NAMALWA (cell line): ENCODE results near the gene NXN.
A peak's percentile ranks its signal among the peaks of the same experiment; 100 is the strongest.
"Not testable (repeated sequence)": the region's sequence is repeated elsewhere in the genome, so short reads cannot be mapped to it uniquely, and the experiment has no call there.

Experiments used
- DNase-seq: peaks from one replicate; pipeline ENCODE4 v3.0.0-alpha.2; 2015; ENCODE audit warnings: low spot score

NXN gene

DNA sequence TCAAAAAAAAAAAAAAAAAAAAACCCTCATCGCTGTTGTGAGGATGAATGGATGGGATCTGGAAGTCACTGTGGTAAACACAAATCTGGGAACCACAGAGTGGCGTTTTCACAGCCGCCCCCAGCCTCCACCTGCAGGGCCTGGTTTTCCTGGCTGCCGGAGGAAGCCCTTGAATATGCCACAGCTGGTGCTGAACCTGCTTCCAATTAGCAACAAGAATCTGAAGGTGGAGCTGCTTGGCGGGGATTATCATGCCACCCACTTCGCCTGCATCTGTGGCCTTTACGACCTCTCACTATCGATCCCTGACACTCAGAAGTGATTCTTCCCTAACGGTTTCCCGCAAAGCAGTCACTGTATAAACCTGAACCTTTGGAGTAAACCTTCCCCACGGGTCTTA is 181.3 kb downstream of the NXN start:
- no peak for DNase-seq

DNA sequence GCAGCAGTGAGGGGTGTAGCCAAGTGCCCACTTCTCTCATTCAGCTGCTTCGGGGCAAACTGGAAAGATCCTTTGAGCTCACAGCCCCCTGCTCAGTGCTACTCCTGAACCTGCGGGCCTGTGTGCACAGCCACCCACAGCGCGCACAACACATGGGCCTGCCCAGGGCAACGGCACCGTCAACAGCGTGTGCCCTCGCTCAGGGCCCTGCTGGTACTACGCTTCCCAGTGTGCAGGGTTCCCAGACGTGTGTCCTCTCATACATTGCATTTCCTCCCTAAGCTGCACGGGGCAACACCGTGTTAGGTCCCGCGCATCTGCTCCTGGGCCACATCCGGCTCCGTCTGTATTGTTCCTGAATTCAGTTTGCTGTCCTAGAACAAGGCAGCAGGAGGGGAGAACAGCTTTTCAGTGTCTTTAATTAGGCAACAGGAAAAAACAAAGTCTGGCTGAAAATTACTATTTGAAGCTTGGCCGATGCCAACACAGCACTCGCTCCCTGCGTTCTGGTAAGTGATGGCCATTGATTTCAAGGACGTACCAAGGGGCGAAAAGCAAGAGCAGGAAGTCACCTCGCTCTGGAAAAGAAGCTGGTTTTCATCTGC is 182.2 kb downstream of the NXN start:
- DNase-seq = no peak

- DNase-seq = no peak
These were observed 183.0 kb downstream of the NXN start for GRCh38 chr17:796609-797008.

GRCh38 chr17:795721-796120 is 183.9 kb downstream of the NXN start:
- DNase-seq = no peak

DNA sequence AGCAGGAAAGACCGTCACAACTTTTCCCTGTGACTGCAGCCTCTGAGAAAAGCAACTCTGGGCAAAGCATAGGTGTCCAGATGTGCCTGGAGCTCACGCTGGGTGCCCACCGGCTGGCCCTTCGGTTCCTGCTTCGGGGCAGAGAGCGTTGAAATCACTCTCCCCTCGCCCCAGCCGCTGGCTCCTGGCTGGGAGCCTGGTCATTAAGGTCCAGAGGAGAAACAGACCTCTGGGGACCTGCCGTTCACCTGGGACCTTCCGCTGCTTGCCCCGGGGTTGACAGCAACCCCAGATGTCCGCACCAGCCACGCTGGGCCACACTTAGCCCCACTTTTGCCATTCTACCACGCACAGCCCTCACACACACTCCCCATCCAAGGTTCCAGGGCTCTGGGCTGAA is 184.3 kb downstream of the NXN start:
- DNase-seq = no peak

- DNase-seq = no peak
These were observed 184.7 kb downstream of the NXN start for GRCh38 chr17:794876-795275.

DNA sequence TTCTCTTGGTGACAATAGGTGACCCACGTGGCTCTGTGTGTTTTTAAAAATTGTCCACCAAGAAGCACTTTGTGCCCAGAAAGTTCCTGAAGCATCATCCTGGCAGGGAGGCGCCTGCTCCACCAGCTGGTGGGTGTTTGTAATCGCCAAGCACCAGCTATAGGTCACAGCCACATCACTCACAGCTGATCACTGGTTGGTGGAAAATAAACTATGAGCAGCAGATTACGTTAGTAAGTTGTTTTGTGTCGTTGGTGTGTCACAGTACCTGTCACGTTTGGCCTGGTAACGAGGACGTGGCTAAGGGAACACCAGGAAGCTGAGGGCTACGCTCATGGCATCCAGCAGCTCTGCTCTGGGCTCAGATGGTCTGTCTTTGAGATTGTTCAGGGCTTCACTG is 187.3 kb downstream of the NXN start:
- DNase-seq = no peak

GRCh38 chr17:791829-792228 is 187.7 kb downstream of the NXN start:
- no peak for DNase-seq

GRCh38 chr17:790874-791247 is 188.7 kb downstream of the NXN start:
- DNase-seq = not testable (repeated sequence)

GRCh38 chr17:789931-790873 is 189.4 kb downstream of the NXN start:
- DNase-seq = not testable (repeated sequence)

GRCh38 chr17:789160-789840 is 190.3 kb downstream of the NXN start:
- no peak for DNase-seq

GRCh38 chr17:788551-788950 is 191.0 kb downstream of the NXN start:
- no peak for DNase-seq

DNA sequence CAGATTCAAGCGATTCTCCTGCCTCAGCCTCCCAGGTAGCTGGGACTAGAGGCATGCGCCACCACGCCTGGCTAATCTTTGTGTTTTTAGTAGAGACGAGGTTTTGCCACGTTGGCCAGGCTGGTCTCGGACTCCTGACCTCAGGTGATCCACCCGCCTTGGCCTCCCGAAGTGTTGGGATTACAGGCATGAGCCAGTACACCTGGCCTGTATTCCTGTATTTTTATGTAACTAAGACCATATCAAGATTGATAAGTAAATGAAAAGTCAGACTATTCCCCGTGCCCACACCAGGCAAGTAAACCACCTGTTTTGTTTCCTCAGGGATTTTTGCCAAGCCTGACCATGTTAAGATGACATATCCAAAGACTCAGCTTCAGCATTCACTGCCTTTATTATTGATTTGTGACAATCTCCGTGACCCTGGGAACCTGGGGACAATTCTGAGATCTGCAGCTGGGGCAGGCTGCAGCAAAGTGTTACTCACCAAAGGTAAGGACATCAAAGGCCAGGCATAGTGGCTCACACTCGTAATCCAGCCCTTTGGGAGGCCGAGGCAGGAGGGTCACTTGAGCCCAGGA is 191.8 kb downstream of the NXN start:
- no peak for DNase-seq

GRCh38 chr17:785901-786300 is 193.7 kb downstream of the NXN start:
- not testable (repeated sequence) for DNase-seq

DNA sequence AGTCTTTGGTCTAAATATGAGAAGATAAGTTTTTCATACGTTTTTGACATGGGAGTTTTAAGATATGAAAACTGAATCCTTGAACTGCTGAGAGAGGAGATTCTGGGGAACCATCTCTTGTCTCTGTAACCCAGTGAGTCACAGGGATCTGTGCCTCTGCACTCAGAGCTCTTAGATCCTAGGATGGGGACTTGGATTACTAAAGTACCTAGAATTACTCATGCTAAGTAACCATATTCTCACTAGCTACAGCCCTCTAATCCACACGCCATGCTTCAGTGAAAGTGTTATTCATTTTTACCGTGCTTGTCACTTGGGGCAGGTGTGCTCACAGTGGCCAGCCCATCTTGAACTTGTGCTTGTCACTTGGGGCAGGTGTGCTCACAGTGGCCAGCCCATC is 195.4 kb downstream of the NXN start:
- DNase-seq = no peak

- DNase-seq = peak; percentile 86
These were observed 197.5 kb downstream of the NXN start, which contains the start of the genes GLOD4 and MRM3 for GRCh38 chr17:781805-782731. TSS of gene GLOD4 (minus strand) at chr17:782280. CDS start at chr17:782255, 25 bp downstream. TSS of gene MRM3 (plus strand) at chr17:782353. CDS start at chr17:782379, 26 bp downstream.

- DNase-seq = no peak
These were observed 201.5 kb downstream of the NXN start for GRCh38 chr17:778096-778495.

- DNase-seq = no peak
These were observed 205.3 kb downstream of the NXN start for GRCh38 chr17:774313-774584.

GRCh38 chr17:773467-774312 is 205.9 kb downstream of the NXN start:
- DNase-seq = no peak

DNA sequence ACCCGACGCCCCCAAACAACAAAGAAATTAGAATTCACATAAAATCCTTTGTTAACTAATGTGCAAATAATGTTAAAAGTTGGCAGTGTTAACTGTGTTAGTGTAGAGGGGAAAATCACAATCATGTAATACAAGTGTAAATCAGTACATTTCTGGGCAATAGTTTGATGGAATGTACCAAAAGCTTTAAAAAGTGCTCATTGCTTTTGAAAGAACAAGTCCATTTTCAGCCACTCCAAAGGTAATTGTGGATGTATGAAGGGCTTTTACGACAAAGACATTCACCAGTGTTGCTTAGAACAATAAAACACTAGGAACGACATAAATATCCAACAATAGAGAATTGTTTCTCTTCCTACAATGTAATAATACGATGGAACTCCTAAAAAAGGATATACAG is 206.6 kb downstream of the NXN start:
- no peak for DNase-seq

DNA sequence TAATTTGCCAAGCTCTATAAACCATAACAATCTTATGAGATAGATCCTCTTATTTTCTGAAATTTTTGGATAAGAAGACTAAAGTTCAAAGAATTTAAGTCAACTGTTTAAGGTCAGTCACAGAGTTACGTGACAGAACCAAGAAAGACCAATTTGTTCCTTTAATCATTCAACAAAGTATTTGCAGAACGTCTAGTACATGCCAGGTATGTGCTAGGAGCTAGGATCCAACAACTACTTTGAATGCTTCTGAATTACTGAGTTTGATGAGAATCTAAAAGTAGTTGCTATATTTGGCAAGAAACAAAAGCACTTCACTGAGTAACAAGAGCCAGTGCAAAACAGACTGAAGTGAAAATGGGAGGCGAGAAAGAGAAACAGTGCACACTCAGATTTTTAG is 212.5 kb downstream of the NXN start:
- no peak for DNase-seq
